Measurements from ENCODE around the gene MYDGF.
"Not testable (repeated sequence)": the region's sequence is repeated elsewhere in the genome, so short reads cannot be mapped to it uniquely, and the experiment has no call there.

MYDGF gene

DNA sequence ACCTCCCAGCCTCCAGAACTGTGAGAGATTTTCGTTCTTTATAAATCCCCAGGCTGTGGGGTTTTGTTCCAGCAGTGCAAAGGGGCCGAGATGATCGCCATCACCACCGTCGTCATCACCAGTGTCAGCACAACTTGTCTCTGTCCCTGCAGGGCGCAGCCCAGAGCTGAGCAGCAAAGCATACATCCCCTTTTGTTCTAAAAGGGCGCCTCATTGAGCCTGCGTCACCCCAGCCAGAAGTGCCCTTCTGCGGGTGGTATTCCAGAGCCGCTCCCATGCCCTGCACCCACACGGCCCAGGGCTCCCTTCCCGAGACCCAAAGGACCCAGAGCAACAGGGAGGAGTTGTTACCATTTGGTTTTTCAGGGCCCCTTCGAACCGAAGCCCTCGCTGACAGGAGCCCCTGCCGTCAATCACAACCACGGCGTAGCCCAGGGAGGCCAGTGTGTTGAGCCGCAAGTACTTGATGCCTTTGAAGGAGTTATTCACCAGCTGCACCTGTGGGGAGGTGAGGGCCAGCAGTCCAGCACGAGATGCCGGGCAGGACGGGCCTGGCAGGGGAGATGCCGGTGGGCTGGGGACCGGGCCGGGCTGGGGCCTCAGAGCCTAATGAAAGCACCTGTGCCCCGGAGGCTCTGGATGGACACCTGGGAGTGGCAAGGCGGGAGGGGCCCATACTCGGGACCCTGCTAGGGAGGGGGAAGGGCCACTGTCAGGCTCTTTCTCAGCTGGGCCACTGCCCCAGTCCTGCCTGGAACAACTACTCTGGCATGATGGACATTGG, 14.4 kb upstream of the MYDGF start:
- no peak for FAIRE-seq
- no peak for TF ChIP-seq TAF1 (IDR thresholded peaks at IDR 0.05; ENCODE audit: borderline replicate concordance, low read depth, low read length)
- TF ChIP-seq POLR2AphosphoS5 (IDR thresholded peaks at IDR 0.05; ENCODE audit: low read depth, low read length), result no peak
- no peak for TF ChIP-seq POLR2A (IDR thresholded peaks at IDR 0.05; ENCODE audit: low read depth, low read length)
- no peak for DNase-seq (ENCODE audit: insufficient read length)

GRCh38 chr19:4682417-4683200, 12.5 kb upstream of the MYDGF start:
- no peak for FAIRE-seq
- no peak for DNase-seq (ENCODE audit: insufficient read length)

DNA sequence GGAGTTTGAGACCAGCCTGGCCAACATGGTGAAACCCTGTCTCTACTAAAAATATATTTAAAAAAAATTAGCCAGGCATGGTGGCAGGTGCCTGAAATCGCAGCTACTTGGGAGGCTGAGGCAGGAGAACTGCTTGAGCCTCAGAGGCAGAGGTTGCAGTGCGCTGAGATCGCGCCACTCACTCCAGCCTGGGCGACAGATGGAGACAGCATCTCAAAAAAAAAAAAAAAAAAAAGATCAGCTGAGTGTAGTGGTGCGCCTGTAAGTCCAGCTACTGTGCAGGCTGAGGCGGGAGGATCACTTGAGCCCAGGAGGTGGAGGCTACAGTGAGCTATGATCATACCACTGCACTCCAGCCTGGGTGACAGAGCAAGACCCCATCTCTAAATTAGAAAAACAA, 9.9 kb upstream of the MYDGF start:
- DNase-seq (ENCODE audit: insufficient read length); FAIRE-seq: not testable (repeated sequence)

More at GRCh38 chr19:4682417-4683200, 12.5 kb upstream of the MYDGF start:
- TF ChIP-seq POLR2A (IDR thresholded peaks at IDR 0.05; ENCODE audit: low read depth, low read length) (no peak), TAF1 (IDR thresholded peaks at IDR 0.05; ENCODE audit: borderline replicate concordance, low read depth, low read length) (no peak)

- FAIRE-seq, result no peak
- no peak for DNase-seq (ENCODE audit: insufficient read length)
- TF ChIP-seq TAF1 (IDR thresholded peaks at IDR 0.05; ENCODE audit: borderline replicate concordance, low read depth, low read length) (no peak), POLR2A (IDR thresholded peaks at IDR 0.05; ENCODE audit: low read depth, low read length) (no peak), POLR2AphosphoS5 (IDR thresholded peaks at IDR 0.05; ENCODE audit: low read depth, low read length) (no peak)
Measured at GRCh38 chr19:4678881-4679790, 9.0 kb upstream of the MYDGF start.

DNA sequence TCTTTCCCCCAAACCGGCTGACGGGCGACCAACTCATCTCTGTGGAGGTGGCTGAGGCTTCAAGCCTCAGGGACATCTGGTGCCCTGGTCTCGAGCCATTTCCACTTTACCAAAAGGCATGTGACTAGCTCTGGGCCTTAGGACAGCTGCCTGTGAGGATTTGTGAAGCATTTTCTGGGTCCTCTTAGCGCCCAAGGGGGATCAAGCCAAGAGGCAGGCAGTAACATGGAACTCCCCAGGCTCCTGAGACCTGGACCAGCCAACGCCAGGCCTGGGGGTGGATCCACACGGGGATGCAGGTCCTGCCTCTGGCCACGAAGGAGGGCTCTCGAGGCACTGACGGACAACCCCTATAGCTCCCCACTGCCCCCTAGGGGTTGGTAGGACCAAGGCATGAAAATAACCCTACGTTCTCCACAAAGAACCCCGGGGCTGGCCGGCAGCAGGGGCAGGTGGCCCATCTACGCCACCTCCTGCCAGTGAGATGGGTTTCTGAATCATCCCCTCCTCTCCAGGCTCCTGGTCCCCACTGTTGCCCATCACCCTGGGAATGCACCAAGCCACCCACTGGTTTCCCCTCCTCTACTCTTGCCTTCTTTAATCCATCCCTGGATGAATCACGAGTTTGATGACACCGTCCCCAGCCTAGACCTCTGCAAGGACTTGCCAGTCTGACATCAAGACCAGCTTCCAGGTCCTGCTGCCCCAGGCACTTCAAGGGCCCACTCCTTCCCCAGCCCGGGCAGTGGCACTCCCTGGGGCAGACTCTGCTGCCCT, 7.0 kb upstream of the MYDGF start:
- no peak for FAIRE-seq
- no peak for TF ChIP-seq POLR2AphosphoS5 (IDR thresholded peaks at IDR 0.05; ENCODE audit: low read depth, low read length)
- no peak for TF ChIP-seq TAF1 (IDR thresholded peaks at IDR 0.05; ENCODE audit: borderline replicate concordance, low read depth, low read length)
- TF ChIP-seq POLR2A (IDR thresholded peaks at IDR 0.05; ENCODE audit: low read depth, low read length), result no peak
- no peak for DNase-seq (ENCODE audit: insufficient read length)

DNA sequence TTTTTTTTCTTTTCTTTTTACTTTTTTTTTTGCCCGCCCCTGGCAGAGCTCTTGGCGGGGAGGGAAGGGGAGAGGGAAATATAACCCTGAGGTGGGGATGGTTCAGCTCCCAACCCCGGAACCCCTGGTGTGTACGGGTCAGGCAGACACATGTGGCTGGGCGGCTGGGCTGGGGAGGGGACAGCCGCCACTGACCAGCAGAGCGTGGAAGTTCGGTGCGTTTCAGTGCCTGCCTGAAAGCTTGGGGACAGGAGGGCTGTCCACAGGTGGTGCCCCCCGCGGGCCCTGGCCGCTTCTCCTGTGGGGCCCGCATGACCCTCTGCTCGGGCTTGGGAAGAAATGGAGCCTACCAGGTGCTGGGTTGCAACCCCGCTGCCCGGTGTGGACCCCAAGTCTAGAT, 5.2 kb upstream of the MYDGF start:
- no peak for FAIRE-seq
- TF ChIP-seq POLR2A (IDR thresholded peaks at IDR 0.05; ENCODE audit: low read depth, low read length) (no peak), POLR2AphosphoS5 (IDR thresholded peaks at IDR 0.05; ENCODE audit: low read depth, low read length) (no peak), TAF1 (IDR thresholded peaks at IDR 0.05; ENCODE audit: borderline replicate concordance, low read depth, low read length) (no peak)

GRCh38 chr19:4673726-4674125, 3.6 kb upstream of the MYDGF start:
- no peak for TF ChIP-seq TAF1 (IDR thresholded peaks at IDR 0.05; ENCODE audit: borderline replicate concordance, low read depth, low read length)
- no peak for TF ChIP-seq POLR2A (IDR thresholded peaks at IDR 0.05; ENCODE audit: low read depth, low read length)
- TF ChIP-seq POLR2AphosphoS5 (IDR thresholded peaks at IDR 0.05; ENCODE audit: low read depth, low read length), result no peak
- FAIRE-seq (no peak), DNase-seq (ENCODE audit: insufficient read length) (no peak)

More for the DNA sequence above, 5.2 kb upstream of the MYDGF start:
- DNase-seq (ENCODE audit: insufficient read length), result no peak

GRCh38 chr19:4673216-4673615, 3.1 kb upstream of the MYDGF start:
- no peak for DNase-seq (ENCODE audit: insufficient read length)
- TF ChIP-seq POLR2A (IDR thresholded peaks at IDR 0.05; ENCODE audit: low read depth, low read length), result no peak
- TF ChIP-seq POLR2AphosphoS5 (IDR thresholded peaks at IDR 0.05; ENCODE audit: low read depth, low read length), result no peak
- TF ChIP-seq TAF1 (IDR thresholded peaks at IDR 0.05; ENCODE audit: borderline replicate concordance, low read depth, low read length), result no peak
- FAIRE-seq, result no peak

DNA sequence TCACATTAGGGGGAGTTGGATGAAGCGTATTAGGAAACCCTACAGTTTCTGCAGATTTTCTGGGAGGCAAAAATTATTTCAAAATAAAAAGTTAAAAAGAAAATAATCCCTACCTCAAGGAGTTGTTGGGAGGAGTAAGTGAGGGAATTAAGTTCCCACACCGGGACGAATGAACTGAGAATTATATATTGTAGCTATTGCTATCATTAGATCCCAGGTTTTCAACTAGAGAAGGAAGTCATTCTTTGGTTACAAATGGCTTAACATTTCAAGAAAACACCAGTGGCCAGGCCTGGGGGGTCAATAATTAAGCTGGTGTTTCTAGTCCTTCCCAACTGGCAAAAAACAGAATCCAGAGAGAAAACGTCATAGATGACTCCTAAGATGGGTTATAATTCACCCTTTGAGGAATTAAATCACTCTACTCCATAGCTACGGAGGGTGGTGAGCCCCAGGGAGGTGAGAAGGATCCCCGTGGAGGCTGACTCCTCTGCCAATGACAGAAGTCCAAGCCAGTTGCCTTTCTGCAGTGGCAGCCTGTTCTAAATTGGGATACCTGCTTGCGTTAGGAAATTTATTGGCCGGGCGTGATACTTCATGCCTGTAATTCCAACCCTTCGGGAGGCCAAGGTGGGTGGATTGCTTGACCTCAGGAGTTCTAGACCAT, 1.2 kb upstream of the MYDGF start:
- FAIRE-seq (no peak), DNase-seq (ENCODE audit: insufficient read length) (no peak)
- TF ChIP-seq POLR2AphosphoS5 (IDR thresholded peaks at IDR 0.05; ENCODE audit: low read depth, low read length) (no peak), TAF1 (IDR thresholded peaks at IDR 0.05; ENCODE audit: borderline replicate concordance, low read depth, low read length) (no peak), POLR2A (IDR thresholded peaks at IDR 0.05; ENCODE audit: low read depth, low read length) (no peak)

DNA sequence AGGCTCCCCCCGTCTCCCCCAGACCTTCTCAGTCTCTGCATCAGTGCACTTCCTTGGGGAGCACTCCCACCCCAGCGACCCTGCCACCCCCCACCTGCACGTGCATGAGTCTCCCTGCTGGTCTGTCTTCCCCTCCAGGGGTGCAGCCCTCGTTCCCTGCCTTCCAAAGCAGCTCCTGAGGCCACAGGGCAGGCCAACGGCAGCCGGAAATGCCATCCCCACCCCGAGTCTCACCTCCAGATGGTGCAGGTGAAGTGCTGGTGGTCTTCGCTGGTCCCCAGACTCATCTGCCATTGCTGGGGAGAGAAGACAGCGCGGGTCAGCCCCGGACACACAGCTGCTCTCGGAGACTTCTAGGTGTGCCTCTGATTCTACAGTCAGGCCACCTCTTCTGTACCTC, 5.5 kb downstream of the MYDGF start:
- no peak for DNase-seq (ENCODE audit: insufficient read length)
- no peak for FAIRE-seq
- TF ChIP-seq POLR2A (IDR thresholded peaks at IDR 0.05; ENCODE audit: low read depth, low read length), result no peak
